ENCODE measurements around the gene ALB. TPM values are rescaled to one million over a fixed set of nuclear protein-coding genes. Genes with fewer than 3 reads are reported as not detected.

The ALB gene
- polyA plus RNA-seq, 1 experiment = not detected

DNA sequence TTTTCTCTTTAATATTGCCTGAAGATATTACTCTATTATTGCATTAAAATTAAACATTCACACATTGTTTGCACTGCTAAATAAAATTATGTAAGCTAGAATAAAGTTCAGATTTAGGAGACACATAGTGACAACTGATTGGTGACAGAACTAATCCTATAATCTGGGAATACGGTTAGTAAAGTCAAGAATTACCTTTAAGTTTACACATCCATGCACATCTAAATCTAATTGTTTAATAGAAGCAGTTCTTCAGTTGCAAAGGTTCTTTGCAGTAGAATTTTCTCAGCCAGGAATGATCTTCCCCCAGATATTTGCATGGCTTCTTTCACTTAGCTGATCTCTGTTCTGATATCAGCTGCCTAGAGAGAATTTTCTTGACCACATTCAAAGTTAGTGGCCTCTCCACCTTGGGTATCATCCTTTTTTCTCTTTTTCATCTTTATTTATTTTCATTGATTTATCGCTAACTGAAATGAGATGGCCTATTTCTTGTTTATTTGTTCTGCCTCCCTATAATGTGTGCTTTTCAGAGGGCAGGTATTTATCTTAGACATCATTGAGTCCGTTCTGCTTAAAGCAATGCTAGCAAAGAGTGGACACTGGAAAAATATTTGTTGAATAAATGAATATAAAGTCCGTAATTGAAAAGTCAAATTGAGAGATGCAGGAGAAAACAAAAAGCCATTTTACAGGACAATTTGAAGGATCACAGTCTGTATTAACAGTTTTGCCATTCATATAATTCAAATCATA, 44.5 kb downstream of the ALB start:
- Histone ChIP-seq H3K27me3 (ENCODE audit: control insufficient read depth, insufficient read depth, low read length) (0 out of 2 replicates have a peak, but pooled peaks cover 2% of the 10 kb centered on the region), H3K36me3 (ENCODE audit: control insufficient read depth, insufficient read depth, low read length) (no peaks in the 10 kb centered on the region), H3K4me3 (ENCODE audit: low read depth, low read length) (no peak overlapping the region)
- POLR2A ChIA-PET = no interaction called here
- no peak for DNase-seq (ENCODE audit: low read depth)
- CTCF ChIA-PET = no interaction called here
- TF ChIP-seq, protein P1, sequence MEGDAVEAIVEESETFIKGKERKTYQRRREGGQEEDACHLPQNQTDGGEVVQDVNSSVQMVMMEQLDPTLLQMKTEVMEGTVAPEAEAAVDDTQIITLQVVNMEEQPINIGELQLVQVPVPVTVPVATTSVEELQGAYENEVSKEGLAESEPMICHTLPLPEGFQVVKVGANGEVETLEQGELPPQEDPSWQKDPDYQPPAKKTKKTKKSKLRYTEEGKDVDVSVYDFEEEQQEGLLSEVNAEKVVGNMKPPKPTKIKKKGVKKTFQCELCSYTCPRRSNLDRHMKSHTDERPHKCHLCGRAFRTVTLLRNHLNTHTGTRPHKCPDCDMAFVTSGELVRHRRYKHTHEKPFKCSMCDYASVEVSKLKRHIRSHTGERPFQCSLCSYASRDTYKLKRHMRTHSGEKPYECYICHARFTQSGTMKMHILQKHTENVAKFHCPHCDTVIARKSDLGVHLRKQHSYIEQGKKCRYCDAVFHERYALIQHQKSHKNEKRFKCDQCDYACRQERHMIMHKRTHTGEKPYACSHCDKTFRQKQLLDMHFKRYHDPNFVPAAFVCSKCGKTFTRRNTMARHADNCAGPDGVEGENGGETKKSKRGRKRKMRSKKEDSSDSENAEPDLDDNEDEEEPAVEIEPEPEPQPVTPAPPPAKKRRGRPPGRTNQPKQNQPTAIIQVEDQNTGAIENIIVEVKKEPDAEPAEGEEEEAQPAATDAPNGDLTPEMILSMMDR (IDR thresholded peaks at IDR 0.05; ENCODE audit: insufficient read depth, low read depth, low read length) = no peak

DNA sequence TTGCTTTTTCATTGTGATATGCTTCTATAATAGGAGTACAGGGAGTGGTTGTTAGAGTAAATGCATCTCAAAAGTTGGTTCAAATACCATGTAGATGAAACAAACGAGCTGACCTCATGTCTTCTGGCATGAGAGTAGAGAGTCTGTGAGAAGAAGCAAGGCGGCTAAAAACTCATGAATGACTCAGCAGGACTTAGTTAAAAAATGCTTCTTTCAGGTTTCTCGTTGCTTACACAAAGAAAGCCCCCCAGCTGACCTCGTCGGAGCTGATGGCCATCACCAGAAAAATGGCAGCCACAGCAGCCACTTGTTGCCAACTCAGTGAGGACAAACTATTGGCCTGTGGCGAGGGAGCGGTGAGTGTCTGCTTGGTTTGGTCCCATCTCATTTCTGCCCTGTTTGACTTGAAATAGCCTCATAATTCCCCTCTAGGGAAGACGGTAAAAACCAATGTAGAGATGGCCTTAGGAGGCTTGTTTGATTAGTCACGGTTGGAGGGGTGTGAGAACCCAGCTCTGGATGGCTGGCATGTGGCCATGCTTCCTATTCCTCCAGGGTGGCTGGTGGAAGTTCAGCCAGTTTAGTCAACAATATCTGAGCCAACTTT, 46.4 kb downstream of the ALB start:
- ChIA-PET POLR2A (no interaction called here), CTCF (interaction anchor here (0.6 kb wide), 1 partner anchor 136 kb away, joined by 3 read pairs; no protein-coding TSS in a partner anchor)
- peak; percentile 32 for DNase-seq (ENCODE audit: low read depth)
- Histone ChIP-seq H3K4me3 (ENCODE audit: low read depth, low read length) (no peak overlapping the region), H3K27me3 (ENCODE audit: control insufficient read depth, insufficient read depth, low read length) (0 out of 2 replicates have a peak, but pooled peaks cover 2% of the 10 kb centered on the region), H3K36me3 (ENCODE audit: control insufficient read depth, insufficient read depth, low read length) (no peaks in the 10 kb centered on the region)
- TF ChIP-seq, protein P1 (IDR thresholded peaks at IDR 0.05; ENCODE audit: insufficient read depth, low read depth, low read length) = no peak

DNA sequence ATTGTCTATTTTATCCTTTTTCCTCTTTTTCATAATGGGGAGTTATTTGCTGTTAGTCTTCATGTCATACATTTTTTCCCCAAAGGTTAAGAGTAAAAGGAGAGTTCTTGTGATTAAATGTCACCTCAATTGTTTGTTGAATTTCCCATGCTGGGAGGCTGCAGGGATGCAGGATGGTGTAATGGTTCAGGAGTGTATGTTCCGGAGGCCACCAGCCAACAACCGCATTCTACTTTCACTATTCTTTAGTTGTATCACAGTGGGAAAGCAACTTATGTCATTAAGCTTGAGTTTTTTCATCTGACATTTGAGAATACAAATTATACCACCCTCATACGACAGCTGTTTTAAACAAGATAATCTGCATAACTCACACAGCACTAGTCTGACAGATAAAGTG, 47.3 kb downstream of the ALB start:
- Histone ChIP-seq H3K27me3 (ENCODE audit: control insufficient read depth, insufficient read depth, low read length) (0 out of 2 replicates have a peak, but pooled peaks cover 2% of the 10 kb centered on the region), H3K36me3 (ENCODE audit: control insufficient read depth, insufficient read depth, low read length) (no peaks in the 10 kb centered on the region), H3K4me3 (ENCODE audit: low read depth, low read length) (no peak overlapping the region)
- no peak for DNase-seq (ENCODE audit: low read depth)
- TF ChIP-seq, protein P1 (IDR thresholded peaks at IDR 0.05; ENCODE audit: insufficient read depth, low read depth, low read length) = no peak
- POLR2A ChIA-PET = no interaction called here
- CTCF ChIA-PET = no interaction called here

DNA sequence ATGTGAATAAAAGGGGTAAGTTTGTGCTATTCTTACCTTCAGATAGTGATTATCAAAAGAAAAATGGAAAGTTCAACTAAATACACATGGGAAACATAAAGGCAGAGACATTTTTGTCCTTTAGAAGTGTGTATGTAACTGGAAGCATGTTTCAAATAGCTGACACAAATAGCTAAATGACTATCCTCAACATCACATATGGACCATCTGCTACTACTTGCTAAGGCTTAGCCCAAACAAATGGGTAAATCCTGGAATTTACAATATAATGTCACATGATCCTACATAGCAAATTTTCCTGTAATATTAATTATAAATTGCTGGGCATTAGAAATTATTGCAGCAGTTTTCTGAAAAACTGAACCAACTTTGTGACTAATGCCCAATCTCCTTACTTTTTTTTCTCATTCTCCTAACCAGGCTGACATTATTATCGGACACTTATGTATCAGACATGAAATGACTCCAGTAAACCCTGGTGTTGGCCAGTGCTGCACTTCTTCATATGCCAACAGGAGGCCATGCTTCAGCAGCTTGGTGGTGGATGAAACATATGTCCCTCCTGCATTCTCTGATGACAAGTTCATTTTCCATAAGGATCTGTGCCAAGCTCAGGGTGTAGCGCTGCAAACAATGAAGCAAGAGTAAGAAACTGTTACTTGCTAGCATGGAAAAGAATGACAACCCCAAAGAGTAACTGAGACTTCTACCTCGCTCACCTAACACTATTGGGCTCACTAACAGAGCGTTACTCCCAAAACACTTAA, 48.1 kb downstream of the ALB start:
- no peak for DNase-seq (ENCODE audit: low read depth)
- CTCF ChIA-PET = interaction anchor here (1.4 kb wide), 1 partner anchor 9 kb away, joined by 3 read pairs; no protein-coding TSS in a partner anchor
- POLR2A ChIA-PET = interaction anchor here (0.6 kb wide), 2 partner anchors 381 to 477 kb away, joined by 3 to 10 read pairs; no protein-coding TSS in a partner anchor

More for the DNA sequence above, 48.1 kb downstream of the ALB start:
- Histone ChIP-seq H3K27me3 (ENCODE audit: control insufficient read depth, insufficient read depth, low read length) (0 out of 2 replicates have a peak, but pooled peaks cover 2% of the 10 kb centered on the region), H3K36me3 (ENCODE audit: control insufficient read depth, insufficient read depth, low read length) (no peaks in the 10 kb centered on the region), H3K4me3 (ENCODE audit: low read depth, low read length) (no peak overlapping the region)
- TF ChIP-seq, protein P1 (IDR thresholded peaks at IDR 0.05; ENCODE audit: insufficient read depth, low read depth, low read length) = no peak

Data from BJ (cell line).